Medulla oblongata (tissue), 1 donor: ENCODE results near the gene MBD1.
"Not testable (repeated sequence)": the region's sequence is repeated elsewhere in the genome, so short reads cannot be mapped to it uniquely, and the experiment has no call there.

Experiments
- DNase-seq: peaks from one replicate; pipeline ENCODE4 v3.0.0-alpha.2; 2015; ENCODE audit errors: extremely low spot score

Gene MBD1

GRCh38 chr18:50281295-50281971 is at the start of gene MBD1:
Gene MBD1 (minus strand): TSS chr18:50281523. CDS start chr18:50279992, 1,531 bp downstream.
- DNase-seq = peak; percentile 99

DNA sequence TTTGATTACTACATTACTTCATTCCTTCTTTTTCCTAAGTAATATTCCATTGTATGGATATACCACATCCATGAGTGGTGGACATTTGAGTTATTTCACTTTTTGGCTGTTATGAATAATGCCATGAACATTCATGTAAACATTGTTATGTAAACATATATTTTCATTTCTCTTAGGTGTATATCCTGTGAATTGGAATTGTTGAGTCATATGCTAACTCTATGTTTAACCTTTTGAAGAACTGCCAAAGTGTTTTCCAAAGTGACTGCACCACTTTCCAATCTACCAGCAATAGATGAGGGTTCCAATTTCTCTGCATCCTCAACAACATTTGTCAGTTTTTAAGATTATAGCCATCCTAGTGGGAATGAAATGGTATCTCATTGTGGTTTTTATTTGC is 48.9 kb upstream of the MBD1 start:
- no peak for DNase-seq

DNA sequence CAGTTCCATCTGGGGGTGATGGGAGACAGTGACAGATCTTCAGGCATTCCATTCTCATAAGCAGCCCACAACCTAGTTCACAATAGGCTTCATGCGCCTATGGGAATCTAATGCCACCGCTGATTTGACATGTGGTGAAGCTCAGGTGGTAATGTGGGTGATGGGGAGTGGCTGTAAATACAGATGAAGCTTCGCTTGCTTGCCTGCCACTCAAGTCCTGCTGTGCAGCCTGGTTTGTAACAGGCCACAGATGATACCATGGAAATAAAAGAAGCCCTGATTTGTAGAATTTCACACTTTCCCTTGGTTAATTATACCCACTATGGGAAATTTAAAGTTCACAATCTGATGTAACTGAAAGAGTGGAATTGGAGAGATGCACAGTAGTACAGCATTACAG is 46.7 kb upstream of the MBD1 start:
- no peak for DNase-seq

GRCh38 chr18:50320719-50321118 is 39.4 kb upstream of the MBD1 start:
- DNase-seq = no peak

GRCh38 chr18:50315100-50315871 is 34.0 kb upstream of the MBD1 start:
- DNase-seq = no peak

DNA sequence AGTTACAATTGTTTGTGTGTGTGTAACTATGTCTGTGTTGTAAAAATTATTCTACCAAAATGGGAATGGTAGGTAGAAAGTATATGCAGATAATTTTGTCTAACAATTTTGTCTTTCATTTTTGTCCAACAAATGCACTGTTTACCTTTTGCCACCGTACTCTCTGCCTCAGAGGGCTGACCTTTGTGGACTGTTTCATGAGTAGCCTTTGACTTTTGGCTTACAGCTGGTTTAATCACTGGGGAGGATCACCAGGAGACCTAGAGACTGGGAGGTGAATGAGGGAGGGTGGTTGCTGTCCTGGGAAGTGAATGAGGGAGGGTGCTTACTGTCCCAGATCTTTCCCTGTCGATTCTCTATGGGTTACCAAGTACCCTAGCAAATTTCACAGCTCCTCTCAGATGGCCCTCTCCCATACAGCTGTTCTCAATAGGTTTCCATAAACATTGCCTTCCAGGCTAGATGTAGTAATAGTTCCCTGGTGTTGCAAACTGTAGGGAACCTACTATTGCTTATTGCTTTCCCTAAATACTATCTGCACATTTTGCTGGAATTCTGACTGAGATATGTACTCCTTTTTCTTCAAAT is 32.6 kb upstream of the MBD1 start:
- no peak for DNase-seq

GRCh38 chr18:50313031-50313607 is 31.8 kb upstream of the MBD1 start:
- no peak for DNase-seq

GRCh38 chr18:50312296-50313030 is 31.1 kb upstream of the MBD1 start:
- no peak for DNase-seq

- DNase-seq = no peak
Measured at GRCh38 chr18:50311650-50312049, 30.3 kb upstream of the MBD1 start.

DNA sequence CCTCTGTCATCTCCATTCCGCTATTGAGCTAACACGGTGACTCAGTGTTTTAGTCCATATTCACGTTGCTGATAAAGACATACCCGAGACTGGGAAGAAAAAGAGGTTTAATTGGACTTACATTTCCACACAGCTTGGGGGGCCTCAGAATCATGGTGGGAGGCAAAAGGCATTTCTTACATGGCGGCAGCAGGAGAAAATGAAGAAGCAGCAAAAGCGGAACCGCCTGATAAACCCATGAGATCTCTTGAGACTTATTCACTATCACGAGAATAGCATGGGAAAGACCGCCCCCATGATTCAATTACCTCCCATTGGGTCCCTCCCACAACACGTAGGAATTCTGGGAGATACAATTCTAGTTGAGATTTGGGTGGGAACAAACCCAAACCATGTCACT is 28.8 kb upstream of the MBD1 start:
- no peak for DNase-seq

- not testable (repeated sequence) for DNase-seq
Measured at GRCh38 chr18:50308851-50309250, 27.5 kb upstream of the MBD1 start.

GRCh38 chr18:50307738-50308470 is 26.6 kb upstream of the MBD1 start:
- DNase-seq = peak; percentile 89

DNA sequence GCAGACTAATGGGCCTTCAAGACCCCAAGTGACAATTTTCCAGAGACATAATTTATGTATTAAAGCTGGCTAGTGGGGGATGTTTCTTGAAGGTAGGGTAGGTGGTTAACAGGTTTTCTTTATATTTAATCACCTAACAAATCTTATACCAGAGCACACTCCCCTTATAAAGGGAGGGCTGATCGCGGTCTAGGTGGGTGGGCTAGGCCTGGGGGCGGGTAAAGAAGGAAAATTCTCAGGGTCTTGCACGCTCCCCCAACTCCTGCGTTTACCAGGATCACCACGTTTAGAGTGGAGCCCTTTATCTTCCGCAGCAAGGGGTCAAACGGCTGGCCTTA is 26.0 kb upstream of the MBD1 start:
- DNase-seq = no peak

DNA sequence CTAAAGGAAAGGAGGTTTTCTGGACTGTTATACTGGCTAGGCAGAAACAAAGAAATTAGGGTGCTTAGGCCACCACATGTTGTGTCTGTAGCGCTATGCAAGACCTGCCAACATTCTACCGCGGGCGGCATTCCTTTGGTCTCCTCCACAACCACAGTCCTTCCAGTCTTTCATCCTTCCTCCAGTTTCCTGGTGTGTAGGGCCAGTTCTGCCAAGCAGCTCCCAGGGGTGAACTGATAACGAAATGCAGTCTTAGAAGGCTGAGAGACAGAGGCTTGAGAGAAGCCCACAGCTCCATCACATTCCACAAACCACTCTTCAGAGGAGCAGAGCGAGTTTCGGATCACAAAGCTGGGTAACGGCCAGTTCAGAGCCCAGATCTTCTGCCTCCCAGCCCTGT is 25.6 kb upstream of the MBD1 start:
- DNase-seq = no peak

- DNase-seq = no peak
Measured at GRCh38 chr18:50301074-50301473, 19.8 kb upstream of the MBD1 start.

GRCh38 chr18:50299626-50300388 is 18.5 kb upstream of the MBD1 start:
- DNase-seq = no peak

DNA sequence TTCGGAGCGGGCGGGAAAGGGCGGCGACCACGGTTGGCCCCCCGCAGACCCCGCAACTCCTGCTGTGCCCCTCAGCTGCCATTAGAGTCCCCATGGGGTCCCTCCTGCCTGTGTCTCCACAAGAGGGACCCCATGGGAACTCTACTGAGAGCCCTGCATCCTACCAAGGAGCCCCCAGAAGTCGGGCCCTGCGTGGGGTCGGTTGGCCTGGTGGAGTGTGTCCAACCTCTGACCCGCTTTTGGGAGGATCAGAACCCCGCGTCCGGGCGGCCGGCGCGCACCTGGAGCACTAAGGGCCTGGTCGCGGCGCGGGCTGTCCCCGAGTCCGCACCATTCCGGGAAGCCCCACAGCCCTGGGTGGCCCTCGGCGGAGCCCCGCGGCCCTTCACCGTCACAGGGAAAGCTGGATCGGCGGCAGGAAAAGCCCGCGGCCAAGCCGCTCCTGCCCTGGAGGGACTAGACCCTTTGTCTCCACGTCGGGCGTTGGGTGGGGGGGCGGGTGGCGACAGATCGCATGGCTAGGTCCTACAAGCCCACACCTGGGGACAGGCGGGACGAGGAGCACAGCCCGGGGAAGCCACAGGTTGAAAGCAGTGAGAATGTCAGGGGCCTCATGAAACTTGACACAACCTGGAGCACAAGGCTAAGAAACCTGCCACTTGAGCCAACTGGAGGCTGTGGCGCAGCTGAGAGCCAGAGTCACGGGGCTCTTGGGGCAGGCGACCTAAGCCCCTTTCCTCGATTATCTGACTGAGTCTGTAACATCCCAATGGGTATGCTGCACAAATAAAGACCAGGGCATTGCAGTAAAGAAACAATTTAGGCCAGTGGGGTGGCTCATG is 17.3 kb upstream of the MBD1 start:
- DNase-seq = no peak

DNA sequence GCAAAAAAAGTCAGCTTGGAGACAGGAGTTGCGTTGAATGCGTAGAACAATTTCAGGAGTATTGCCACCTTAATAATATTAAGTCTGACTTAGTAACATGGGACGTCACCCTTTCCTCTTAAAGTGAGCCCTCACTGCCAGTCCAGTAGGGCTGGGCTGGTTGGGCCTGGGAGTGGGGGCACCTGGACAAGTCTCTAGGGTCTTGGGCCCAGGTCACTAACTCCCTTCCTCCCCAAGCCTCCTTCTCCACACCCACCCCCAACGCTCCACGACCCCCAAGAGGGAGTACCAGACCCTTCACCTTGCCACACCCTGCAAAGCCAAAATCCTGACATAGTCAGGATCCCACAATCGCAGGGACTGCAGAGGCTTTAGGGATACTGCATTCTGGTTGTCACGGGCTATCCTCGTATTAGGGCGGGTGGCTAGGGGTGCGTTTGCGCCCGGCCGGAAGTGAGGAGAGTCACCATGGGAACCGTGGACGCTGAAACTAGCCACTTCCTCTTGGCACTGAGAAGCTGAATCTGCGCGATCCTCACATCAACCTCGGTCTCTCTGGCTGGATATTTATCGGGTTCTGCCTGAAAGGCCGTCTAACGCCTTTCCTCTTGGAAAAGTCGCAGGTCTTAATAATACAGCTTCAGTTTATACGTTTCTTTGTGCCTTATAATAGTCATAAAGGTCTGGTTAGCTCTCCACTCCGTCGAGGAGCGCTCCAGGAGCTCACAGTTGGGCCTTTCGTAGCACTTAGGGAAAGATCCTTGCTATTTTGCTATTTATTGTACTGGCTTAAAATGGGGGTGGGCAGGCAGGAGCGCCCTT is 16.5 kb upstream of the MBD1 start:
- DNase-seq = peak; percentile 80

- no peak for DNase-seq
Measured at GRCh38 chr18:50293039-50293438, 11.7 kb upstream of the MBD1 start.
